IPS DF 6.9 (cell line): ENCODE results near the gene KIF20B.

ENCODE experiments used
- DNase-seq: peaks from one replicate; pipeline ENCODE4 v3.0.0-alpha.2; 2013; ENCODE audit warnings: low read depth, low spot score
- H3K27ac ChIP-seq: one replicate; pipeline ENCODE4 v1.5.1; 2013; ENCODE audit warnings: low read length, control low read depth
- H3K27me3 ChIP-seq: 2 replicates; pipeline ENCODE4 v1.6.1; 2013; ENCODE audit warnings: mild to moderate bottlenecking, low read length; ENCODE audit not compliant: control insufficient read depth, insufficient read depth
- H3K36me3 ChIP-seq: 2 replicates; pipeline ENCODE4 v1.6.1; 2013; ENCODE audit warnings: low read length; ENCODE audit not compliant: control insufficient read depth, insufficient read depth
- H3K4me1 ChIP-seq: 2 replicates; pipeline ENCODE4 v1.6.1; 2013; ENCODE audit warnings: low read length; ENCODE audit not compliant: control insufficient read depth, insufficient read depth
- H3K4me3 ChIP-seq: 2 replicates; pipeline ENCODE4 v1.5.1; 2013; ENCODE audit warnings: mild to moderate bottlenecking, low read length
- H3K9me3 ChIP-seq: 2 replicates; pipeline ENCODE4 v1.6.1; 2013; ENCODE audit warnings: low read length, inconsistent platforms; ENCODE audit not compliant: control insufficient read depth, insufficient read depth
- WGBS: extraction: QIAGEN DNeasy Blood & Tissue Kit; methylation state at CpG from one replicate; pipeline ENCODE4 v1.1.7; 2013; ENCODE audit warnings: mixed read lengths, missing lambda C conversion rate; ENCODE audit not compliant: insufficient read length, insufficient coverage; 5-methylcytosine and 5-hydroxymethylcytosine counted together

Gene KIF20B

DNA sequence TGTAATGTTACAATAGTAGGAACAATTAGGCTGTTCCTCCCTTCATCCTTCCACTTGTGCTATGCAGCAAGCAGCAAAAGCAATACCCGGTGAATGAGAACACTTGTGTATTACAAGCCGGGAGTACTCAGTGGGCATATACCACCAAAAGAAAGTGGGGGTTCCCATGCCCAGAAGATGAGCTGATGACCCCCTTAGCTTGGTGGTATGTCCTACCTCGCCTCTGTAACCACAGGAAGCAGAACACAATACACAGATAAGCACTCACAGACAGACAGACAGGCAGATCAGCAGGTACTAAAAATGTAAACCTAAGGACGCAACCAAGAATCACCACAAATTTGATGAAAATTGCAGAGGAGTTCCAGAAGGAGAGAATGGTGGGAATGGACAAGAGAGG lies 15.5 kb upstream of the KIF20B start:
- no peak for DNase-seq

DNA sequence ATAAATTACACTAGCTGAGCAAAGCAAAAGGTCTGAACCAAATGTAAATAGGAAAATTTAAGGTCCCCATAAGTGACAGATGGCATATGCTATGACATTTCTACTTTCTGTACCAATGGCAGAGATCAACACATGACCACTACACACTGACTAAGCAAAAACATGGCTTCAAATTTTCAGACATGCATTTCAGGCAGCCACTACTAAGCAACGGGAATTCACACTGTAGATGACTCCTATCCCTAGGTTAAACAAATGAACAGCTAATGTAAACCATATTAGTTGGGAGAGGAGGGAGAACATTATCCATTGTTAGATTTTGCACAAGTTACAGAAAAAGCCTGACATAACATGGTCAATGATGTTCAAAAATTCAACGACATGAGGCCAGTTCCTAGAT lies 11.4 kb upstream of the KIF20B start:
- Histone ChIP-seq H3K27ac (no peak overlapping the region), H3K4me3 (no peak overlapping the region), H3K4me1 (no peaks in the 10 kb centered on the region), H3K9me3 (no peaks in the 10 kb centered on the region), H3K36me3 (no peaks in the 10 kb centered on the region), H3K27me3 (no peaks in the 10 kb centered on the region)
- no CpG with 5 or more reads among the region's 2 CpGs for WGBS
- DNase-seq, result no peak

More for the DNA sequence above, 15.5 kb upstream of the KIF20B start:
- Histone ChIP-seq H3K27me3 (no peaks in the 10 kb centered on the region), H3K27ac (no peak overlapping the region), H3K4me3 (no peak overlapping the region), H3K4me1 (no peaks in the 10 kb centered on the region), H3K36me3 (no peaks in the 10 kb centered on the region), H3K9me3 (no peaks in the 10 kb centered on the region)
- WGBS, result no CpG with 5 or more reads among the region's 4 CpGs

DNA sequence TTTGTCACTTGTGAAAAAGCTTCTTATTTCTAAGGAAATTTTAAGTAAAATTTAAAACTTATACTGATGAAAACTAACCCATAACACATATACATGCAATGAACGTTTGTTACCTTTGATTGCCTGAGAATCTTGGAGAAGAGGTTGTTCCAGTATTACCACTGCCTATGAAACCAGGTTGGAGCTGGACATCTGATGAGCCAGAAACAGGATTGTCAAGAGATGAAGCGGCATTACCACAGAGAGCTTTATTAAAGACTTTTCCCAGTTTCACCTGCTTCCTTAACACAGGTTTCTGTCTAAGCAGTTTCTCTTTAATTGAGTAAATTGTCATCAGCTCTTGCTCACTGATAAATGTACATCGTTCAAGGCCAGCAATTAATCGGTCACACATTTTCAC lies 9.0 kb upstream of the KIF20B start:
- no peak overlapping the region for H3K4me3 ChIP-seq
- H3K36me3 ChIP-seq, result no peaks in the 10 kb centered on the region
- DNase-seq, result no peak
- H3K27me3 ChIP-seq, result no peaks in the 10 kb centered on the region
- no peaks in the 10 kb centered on the region for H3K9me3 ChIP-seq
- H3K27ac ChIP-seq, result no peak overlapping the region
- no CpG with 5 or more reads among the region's 4 CpGs for WGBS
- peaks cover 2% of the 10 kb centered on the region; the same call in 1 of the 2 replicates for H3K4me1 ChIP-seq

DNA sequence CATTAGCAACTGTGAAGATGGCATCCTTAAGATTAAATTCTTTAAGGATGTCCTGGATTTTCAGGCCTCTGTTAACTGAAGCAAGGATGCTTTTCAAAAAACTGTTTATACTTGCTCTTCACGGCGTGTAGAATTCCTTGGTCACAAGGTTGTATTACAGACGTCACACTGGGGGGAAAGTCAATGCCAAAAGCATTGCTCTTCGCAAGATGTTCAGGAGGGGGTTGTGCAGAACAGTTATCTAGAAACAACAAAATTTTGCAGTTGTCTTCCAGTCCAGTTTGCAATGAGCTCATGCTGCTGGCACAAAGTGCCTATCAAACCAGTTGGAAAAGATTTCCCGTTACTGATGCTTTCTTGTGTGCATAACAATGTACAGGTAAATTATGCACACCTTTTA lies 8.2 kb upstream of the KIF20B start:
- H3K9me3 ChIP-seq, result no peaks in the 10 kb centered on the region
- H3K4me3 ChIP-seq, result no peak overlapping the region
- no peak overlapping the region for H3K27ac ChIP-seq
- H3K36me3 ChIP-seq, result no peaks in the 10 kb centered on the region
- no CpG with 5 or more reads among the region's 5 CpGs for WGBS
- DNase-seq, result no peak
- H3K27me3 ChIP-seq, result no peaks in the 10 kb centered on the region
- H3K4me1 ChIP-seq, result peaks cover 2% of the 10 kb centered on the region; the same call in 1 of the 2 replicates

DNA sequence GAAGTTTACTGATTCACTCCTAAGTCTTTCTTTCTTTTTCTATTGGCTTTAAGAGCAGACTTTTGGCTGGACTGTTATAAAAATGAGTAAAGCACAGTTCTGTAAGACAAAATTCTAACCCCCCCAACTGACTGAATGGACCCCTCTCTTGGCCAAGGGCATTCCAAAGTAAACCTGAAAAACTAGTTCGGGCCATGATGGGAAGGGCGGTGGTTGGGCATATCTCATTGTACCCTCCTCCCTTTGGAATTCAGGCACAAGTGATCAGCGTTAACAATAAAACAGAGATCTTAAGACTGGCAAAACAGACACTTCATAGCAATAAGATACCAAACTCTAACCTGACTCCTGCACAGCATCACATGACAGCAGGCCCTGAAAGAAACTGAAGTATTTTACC lies 6.1 kb upstream of the KIF20B start:
- H3K27ac ChIP-seq, result no peak overlapping the region
- no CpG with 5 or more reads among the region's 3 CpGs for WGBS
- no peaks in the 10 kb centered on the region for H3K27me3 ChIP-seq
- no peaks in the 10 kb centered on the region for H3K9me3 ChIP-seq
- H3K36me3 ChIP-seq, result no peaks in the 10 kb centered on the region
- DNase-seq, result no peak
- H3K4me1 ChIP-seq, result peaks cover 2% of the 10 kb centered on the region; the same call in 1 of the 2 replicates
- H3K4me3 ChIP-seq, result no peak overlapping the region

DNA sequence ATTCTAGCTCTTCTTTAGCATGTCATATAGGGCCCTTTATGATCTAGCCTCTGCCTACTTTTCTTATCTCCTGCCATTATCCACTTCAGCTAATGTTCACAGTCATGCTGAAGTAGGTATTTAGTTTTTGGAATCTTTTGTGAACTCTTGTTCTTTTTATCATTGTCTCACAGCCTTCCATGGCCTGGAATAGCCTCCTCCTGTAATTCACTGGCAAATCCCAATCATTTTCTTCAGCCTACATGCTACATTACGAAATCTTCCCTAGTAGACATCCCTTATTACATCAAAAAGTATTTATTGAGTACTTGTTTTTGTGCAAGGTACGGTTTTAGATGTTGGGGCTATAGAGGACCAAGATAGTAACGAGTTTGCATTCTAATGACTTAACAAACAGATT lies 3.4 kb upstream of the KIF20B start:
- no peak overlapping the region for H3K4me3 ChIP-seq
- H3K36me3 ChIP-seq, result no peaks in the 10 kb centered on the region
- H3K4me1 ChIP-seq, result peaks cover 2% of the 10 kb centered on the region; the same call in 1 of the 2 replicates
- DNase-seq, result no peak
- WGBS, result no CpG with 5 or more reads among the region's 3 CpGs
- H3K27me3 ChIP-seq, result no peaks in the 10 kb centered on the region
- no peaks in the 10 kb centered on the region for H3K9me3 ChIP-seq
- no peak overlapping the region for H3K27ac ChIP-seq

DNA sequence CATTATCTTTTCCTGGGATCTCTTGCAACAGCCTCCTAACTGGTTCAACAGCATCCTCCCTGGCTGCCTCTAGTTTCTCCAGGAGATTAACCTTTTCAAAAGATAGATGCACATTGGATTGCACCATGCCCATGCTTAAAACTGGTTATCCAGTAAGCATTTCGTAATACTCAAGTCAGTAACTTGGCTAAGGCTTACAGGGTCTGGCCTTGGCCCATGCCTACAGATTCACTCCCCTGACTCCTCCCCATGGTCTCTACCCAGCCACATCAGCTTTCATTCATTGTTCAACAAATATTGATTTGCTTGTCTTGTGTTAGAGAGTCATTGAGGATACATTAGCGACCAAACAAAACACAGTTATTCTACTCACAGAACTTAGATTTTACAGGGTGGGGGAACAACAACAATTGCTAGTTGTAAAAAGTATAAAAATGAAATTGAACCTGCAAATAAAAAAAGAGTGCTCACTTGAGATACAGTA lies 1.8 kb upstream of the KIF20B start:
- H3K4me1 ChIP-seq, result peaks cover 2% of the 10 kb centered on the region; the same call in 1 of the 2 replicates
- H3K9me3 ChIP-seq, result no peaks in the 10 kb centered on the region
- H3K27me3 ChIP-seq, result no peaks in the 10 kb centered on the region
- no peak for DNase-seq
- H3K36me3 ChIP-seq, result no peaks in the 10 kb centered on the region
- no peak overlapping the region for H3K4me3 ChIP-seq
- whole genome bisulfite sequencing, result no CpG with 5 or more reads among the region's 2 CpGs
- no peak overlapping the region for H3K27ac ChIP-seq

DNA sequence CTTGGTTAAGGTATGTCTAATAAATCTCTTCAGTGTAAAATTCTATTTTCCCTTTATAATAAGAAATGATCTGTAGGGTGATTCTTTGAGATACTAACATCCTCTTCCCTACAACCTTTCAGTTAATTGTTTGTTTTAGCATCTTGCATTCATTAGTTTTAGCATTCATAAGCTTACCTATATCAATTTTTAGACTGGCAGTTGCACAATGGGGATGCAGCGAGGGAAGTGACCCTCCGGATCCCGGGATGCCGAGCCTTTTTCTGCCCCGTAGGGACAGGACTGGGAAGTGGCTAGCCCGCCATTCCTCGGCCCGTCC lies 508 bp upstream of the KIF20B start:
- no peak for DNase-seq
- no peaks in the 10 kb centered on the region for H3K36me3 ChIP-seq
- H3K9me3 ChIP-seq, result no peaks in the 10 kb centered on the region
- H3K4me3 ChIP-seq, result peak overlapping the region; percentile 99; the same call in 1 of the 2 replicates
- peaks cover 2% of the 10 kb centered on the region; the same call in 1 of the 2 replicates for H3K4me1 ChIP-seq
- WGBS, result no CpG with 5 or more reads among the region's 8 CpGs
- no peak overlapping the region for H3K27ac ChIP-seq
- no peaks in the 10 kb centered on the region for H3K27me3 ChIP-seq

DNA sequence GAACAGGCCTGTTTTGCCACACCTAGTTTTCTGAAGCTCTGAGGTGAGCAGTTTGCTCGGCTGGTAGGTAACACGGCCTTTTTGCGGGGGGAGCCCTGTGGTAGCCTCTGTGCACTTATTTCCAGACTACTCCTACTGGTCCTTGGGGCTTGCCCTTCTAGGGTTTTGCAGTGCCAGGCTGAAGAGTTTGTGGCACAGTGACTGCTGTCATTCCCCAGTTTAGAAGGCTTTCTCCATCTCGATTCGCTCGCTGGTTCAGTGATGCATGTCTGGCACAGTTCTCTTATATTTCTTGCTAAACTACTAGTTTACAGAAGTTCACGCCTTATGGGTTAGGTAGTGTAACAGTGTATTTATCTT lies 711 bp downstream of the KIF20B start:
- Histone ChIP-seq H3K27ac (no peak overlapping the region), H3K9me3 (no peaks in the 10 kb centered on the region), H3K36me3 (no peaks in the 10 kb centered on the region), H3K4me3 (peak overlapping the region; percentile 99; the same call in 1 of the 2 replicates), H3K4me1 (no peaks in the 10 kb centered on the region), H3K27me3 (no peaks in the 10 kb centered on the region)
- DNase-seq, result no peak
- no CpG with 5 or more reads among the region's 7 CpGs for WGBS

DNA sequence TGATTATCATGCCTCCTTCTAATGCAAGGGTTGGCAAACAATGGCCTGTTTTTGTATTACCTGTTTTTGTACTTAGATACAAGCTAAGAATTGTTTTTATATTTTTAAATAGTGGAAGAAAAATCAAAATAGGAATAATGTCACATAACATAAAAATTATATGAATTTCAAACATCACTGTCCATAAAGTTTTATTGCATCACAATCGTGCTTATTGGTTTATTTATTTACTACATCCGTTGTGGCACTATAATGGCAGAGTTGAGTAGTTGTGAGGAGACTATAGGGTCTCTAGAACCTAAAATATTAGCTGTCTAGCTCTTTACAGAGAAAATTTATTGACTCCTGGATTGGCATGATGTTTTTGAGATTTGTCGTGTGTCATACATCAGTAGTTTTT lies 4.1 kb downstream of the KIF20B start:
- H3K27me3 ChIP-seq, result no peaks in the 10 kb centered on the region
- DNase-seq, result no peak
- H3K27ac ChIP-seq, result no peak overlapping the region
- no peak overlapping the region for H3K4me3 ChIP-seq
- H3K36me3 ChIP-seq, result no peaks in the 10 kb centered on the region
- no CpG with 5 or more reads among the region's 3 CpGs for WGBS
- no peaks in the 10 kb centered on the region for H3K9me3 ChIP-seq
- no peaks in the 10 kb centered on the region for H3K4me1 ChIP-seq

DNA sequence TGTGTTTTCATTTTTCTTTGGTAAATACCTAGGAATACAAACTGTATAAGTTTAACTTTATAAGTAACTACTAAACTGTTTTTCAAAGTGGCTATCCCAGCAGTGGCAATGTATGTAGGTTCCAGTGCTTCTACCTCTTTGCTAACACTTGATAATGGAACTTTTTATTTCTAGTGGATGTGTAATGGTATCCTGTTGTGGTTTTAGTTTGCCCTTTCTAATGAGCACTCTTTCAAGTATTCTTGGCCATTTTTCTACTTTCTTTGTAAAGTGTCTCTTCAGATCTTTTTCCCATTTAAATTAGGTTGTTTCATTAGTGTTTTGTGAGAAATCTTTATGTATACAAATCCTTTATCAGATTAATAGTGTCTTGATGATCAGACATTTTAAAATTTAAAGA lies 4.6 kb downstream of the KIF20B start:
- Histone ChIP-seq H3K4me3 (no peak overlapping the region), H3K4me1 (no peaks in the 10 kb centered on the region), H3K36me3 (no peaks in the 10 kb centered on the region), H3K9me3 (no peaks in the 10 kb centered on the region), H3K27ac (no peak overlapping the region), H3K27me3 (no peaks in the 10 kb centered on the region)
- no peak for DNase-seq
